Mesendoderm (in vitro differentiated cells): ENCODE data around the gene ANK3.

Source experiments
- DNase-seq: peaks from one replicate; pipeline ENCODE4 v3.0.0; 2013
- H2AK5ac ChIP-seq: 2 replicates; pipeline ENCODE4 v1.6.1; 2013; ENCODE audit warnings: low read length, inconsistent platforms
- H2BK120ac ChIP-seq: 2 replicates; pipeline ENCODE4 v1.6.1; 2013; ENCODE audit warnings: low read depth, mild to moderate bottlenecking, low read length, moderate library complexity, mixed read lengths
- H2BK15ac ChIP-seq: replicated peaks from 2 replicates; pipeline ENCODE4 v1.6.1; 2013; ENCODE audit warnings: low read depth, mild to moderate bottlenecking, moderate library complexity
- H2BK5ac ChIP-seq: 2 replicates; pipeline ENCODE4 v1.6.1; 2013; ENCODE audit warnings: low read length, inconsistent platforms
- H3K18ac ChIP-seq: 2 replicates; pipeline ENCODE4 v1.6.1; 2013; ENCODE audit warnings: mild to moderate bottlenecking, low read length, mixed read lengths
- H3K23ac ChIP-seq: one replicate; pipeline ENCODE4 v1.6.1; 2013; ENCODE audit warnings: low read length
- H3K27ac ChIP-seq: 2 replicates; pipeline ENCODE4 v1.5.1; 2013; ENCODE audit warnings: low read depth, mild to moderate bottlenecking, inconsistent platforms, low read length, moderate library complexity
- H3K27me3 ChIP-seq: 2 replicates; pipeline ENCODE4 v1.6.1; 2013; ENCODE audit warnings: low read length, control low read depth, mild to moderate bottlenecking, inconsistent platforms; ENCODE audit not compliant: insufficient read depth, poor library complexity
- H3K36me3 ChIP-seq: 2 replicates; pipeline ENCODE4 v1.6.1; 2013; ENCODE audit warnings: low read length, inconsistent platforms; ENCODE audit not compliant: control insufficient read depth, insufficient read depth
- H3K4ac ChIP-seq: one replicate; pipeline ENCODE4 v1.6.1; 2013; ENCODE audit warnings: low read depth, mild to moderate bottlenecking, low read length, moderate library complexity
- H3K4me1 ChIP-seq: 2 replicates; pipeline ENCODE4 v1.6.1; 2013; ENCODE audit warnings: low read depth, low read length, inconsistent platforms; ENCODE audit not compliant: control insufficient read depth
- H3K4me2 ChIP-seq: 2 replicates; pipeline ENCODE4 v1.6.1; 2013; ENCODE audit warnings: low read length
- H3K4me3 ChIP-seq: 2 replicates; pipeline ENCODE4 v1.5.1; 2013; ENCODE audit warnings: mild to moderate bottlenecking, low read length
- H3K56ac ChIP-seq: one replicate; pipeline ENCODE4 v1.6.1; 2013; ENCODE audit warnings: low read length
- H3K79me1 ChIP-seq: 2 replicates; pipeline ENCODE4 v1.6.1; 2013; ENCODE audit warnings: low read length, inconsistent platforms
- H3K79me2 ChIP-seq: 2 replicates; pipeline ENCODE4 v1.6.1; 2013; ENCODE audit warnings: mild to moderate bottlenecking, low read length; ENCODE audit not compliant: control insufficient read depth, insufficient read depth
- H3K9ac ChIP-seq: 2 replicates; pipeline ENCODE4 v1.6.1; 2013; ENCODE audit warnings: low read length, inconsistent platforms
- H4K5ac ChIP-seq: one replicate; pipeline ENCODE4 v1.6.1; 2013; ENCODE audit warnings: low read length
- H4K8ac ChIP-seq: one replicate; pipeline ENCODE4 v1.6.1; 2013; ENCODE audit warnings: low read depth, mild to moderate bottlenecking, control low read depth, low read length, moderate library complexity
- WGBS: extraction: QIAGEN DNeasy Blood & Tissue Kit; methylation state at CpG from one replicate; pipeline ENCODE4 v1.1.7; 2013; ENCODE audit warnings: low lambda C conversion rate, missing lambda C conversion rate; ENCODE audit not compliant: insufficient coverage; ENCODE audit errors: extremely low coverage; 5-methylcytosine and 5-hydroxymethylcytosine counted together

The ANK3 gene

DNA sequence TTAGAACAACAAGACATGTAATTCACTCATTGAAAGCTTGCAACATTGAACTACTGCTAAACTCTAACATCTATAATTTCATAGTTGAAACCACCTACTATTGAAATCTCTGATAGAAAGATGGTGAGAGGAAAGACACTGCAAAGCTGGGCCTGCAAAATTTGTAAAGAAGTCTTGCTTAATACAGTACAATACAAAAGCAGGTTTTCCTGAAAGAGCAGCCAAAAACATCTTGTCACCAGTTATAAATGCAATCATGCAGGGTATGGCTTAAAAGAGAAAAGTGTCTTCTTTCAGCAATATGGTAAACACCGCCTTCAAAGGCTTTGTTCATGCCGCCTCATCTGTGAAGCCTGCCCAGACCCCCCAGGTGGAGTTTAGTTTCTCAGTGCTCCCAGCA lies 109.2 kb downstream of the ANK3 start:
- H3K79me2 ChIP-seq, result no peaks in the 10 kb centered on the region
- no CpG with 5 or more reads among the region's 2 CpGs for WGBS
- no peak overlapping the region for H3K4me3 ChIP-seq
- H3K4ac ChIP-seq, result no peak overlapping the region
- no peak overlapping the region for H3K4me2 ChIP-seq
- H3K36me3 ChIP-seq, result no peaks in the 10 kb centered on the region
- H3K27me3 ChIP-seq, result no peaks in the 10 kb centered on the region
- no peak overlapping the region for H4K8ac ChIP-seq
- H4K5ac ChIP-seq, result no peak overlapping the region
- H3K56ac ChIP-seq, result no peak overlapping the region
- DNase-seq, result no peak
- H2BK5ac ChIP-seq, result no peak overlapping the region
- no peak overlapping the region for H3K27ac ChIP-seq
- H2BK15ac ChIP-seq, result no peak overlapping the region
- H3K79me1 ChIP-seq, result no peaks in the 10 kb centered on the region
- H2BK120ac ChIP-seq, result no peak overlapping the region
- H3K23ac ChIP-seq, result no peak overlapping the region
- H3K18ac ChIP-seq, result no peak overlapping the region
- H3K9ac ChIP-seq, result no peak overlapping the region
- H3K4me1 ChIP-seq, result no peaks in the 10 kb centered on the region
- H2AK5ac ChIP-seq, result no peak overlapping the region

DNA sequence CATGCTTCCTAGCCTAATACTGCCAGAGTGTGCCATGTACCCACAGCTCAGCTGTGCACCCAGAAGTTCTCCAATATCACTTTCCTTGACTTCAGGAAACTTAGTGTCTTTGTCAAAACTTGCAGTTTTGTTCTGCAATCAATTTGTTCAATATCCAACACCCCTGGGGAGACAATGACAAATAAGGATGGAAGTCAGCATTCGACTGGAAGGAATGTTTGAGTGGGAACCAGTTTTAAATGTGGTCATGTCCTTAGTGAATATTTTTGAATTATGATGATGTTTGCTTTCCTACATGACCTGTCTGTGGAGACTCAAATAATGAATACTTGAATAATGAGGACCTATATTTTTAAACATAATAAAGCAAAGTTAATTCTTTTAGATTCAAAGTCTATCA lies 112.0 kb downstream of the ANK3 start:
- H2BK5ac ChIP-seq, result no peak overlapping the region
- no peak overlapping the region for H2BK15ac ChIP-seq
- no peak overlapping the region for H2BK120ac ChIP-seq
- DNase-seq, result no peak
- no peak overlapping the region for H3K23ac ChIP-seq
- no peaks in the 10 kb centered on the region for H3K27me3 ChIP-seq
- no peaks in the 10 kb centered on the region for H3K36me3 ChIP-seq
- no peaks in the 10 kb centered on the region for H3K79me1 ChIP-seq
- no peak overlapping the region for H3K56ac ChIP-seq
- no CpG with 5 or more reads among the region's 1 CpG for WGBS
- H4K8ac ChIP-seq, result no peak overlapping the region
- H3K9ac ChIP-seq, result no peak overlapping the region
- no peaks in the 10 kb centered on the region for H3K79me2 ChIP-seq
- H3K4me2 ChIP-seq, result no peak overlapping the region
- no peak overlapping the region for H3K27ac ChIP-seq
- no peak overlapping the region for H3K4me3 ChIP-seq
- no peak overlapping the region for H3K18ac ChIP-seq
- no peak overlapping the region for H4K5ac ChIP-seq
- no peak overlapping the region for H3K4ac ChIP-seq
- H2AK5ac ChIP-seq, result no peak overlapping the region
- no peaks in the 10 kb centered on the region for H3K4me1 ChIP-seq

DNA sequence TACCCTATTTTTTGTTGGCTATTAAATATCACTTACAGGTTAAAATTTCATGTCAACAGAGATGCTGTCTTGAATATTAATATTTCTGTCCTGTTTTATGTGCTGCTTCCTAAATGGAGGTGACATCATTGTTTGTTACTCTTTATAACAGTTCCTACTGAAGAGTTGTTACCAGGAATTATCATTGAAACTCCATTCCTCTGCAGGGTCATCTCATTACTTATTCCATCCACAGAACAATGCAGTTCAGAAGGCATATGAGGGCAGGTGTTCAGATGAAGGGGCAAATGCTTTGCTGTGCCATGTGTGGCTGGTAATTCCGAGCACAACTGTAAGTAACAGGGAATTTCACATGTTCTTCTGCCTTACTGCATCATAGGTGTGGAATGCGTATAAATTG lies 113.4 kb downstream of the ANK3 start:
- DNase-seq, result no peak
- Histone ChIP-seq H3K56ac (no peak overlapping the region), H3K18ac (no peak overlapping the region), H3K27me3 (no peaks in the 10 kb centered on the region), H3K79me1 (no peaks in the 10 kb centered on the region), H4K8ac (no peak overlapping the region), H3K4me2 (no peak overlapping the region), H3K36me3 (no peaks in the 10 kb centered on the region), H2BK120ac (no peak overlapping the region), H4K5ac (no peak overlapping the region), H3K27ac (no peak overlapping the region), H2BK5ac (no peak overlapping the region), H3K4me3 (no peak overlapping the region), H2AK5ac (no peak overlapping the region), H3K4me1 (no peaks in the 10 kb centered on the region), H3K23ac (no peak overlapping the region), H3K79me2 (no peaks in the 10 kb centered on the region), H3K4ac (no peak overlapping the region), H3K9ac (no peak overlapping the region), H2BK15ac (no peak overlapping the region)
- WGBS, result no CpG with 5 or more reads among the region's 2 CpGs

DNA sequence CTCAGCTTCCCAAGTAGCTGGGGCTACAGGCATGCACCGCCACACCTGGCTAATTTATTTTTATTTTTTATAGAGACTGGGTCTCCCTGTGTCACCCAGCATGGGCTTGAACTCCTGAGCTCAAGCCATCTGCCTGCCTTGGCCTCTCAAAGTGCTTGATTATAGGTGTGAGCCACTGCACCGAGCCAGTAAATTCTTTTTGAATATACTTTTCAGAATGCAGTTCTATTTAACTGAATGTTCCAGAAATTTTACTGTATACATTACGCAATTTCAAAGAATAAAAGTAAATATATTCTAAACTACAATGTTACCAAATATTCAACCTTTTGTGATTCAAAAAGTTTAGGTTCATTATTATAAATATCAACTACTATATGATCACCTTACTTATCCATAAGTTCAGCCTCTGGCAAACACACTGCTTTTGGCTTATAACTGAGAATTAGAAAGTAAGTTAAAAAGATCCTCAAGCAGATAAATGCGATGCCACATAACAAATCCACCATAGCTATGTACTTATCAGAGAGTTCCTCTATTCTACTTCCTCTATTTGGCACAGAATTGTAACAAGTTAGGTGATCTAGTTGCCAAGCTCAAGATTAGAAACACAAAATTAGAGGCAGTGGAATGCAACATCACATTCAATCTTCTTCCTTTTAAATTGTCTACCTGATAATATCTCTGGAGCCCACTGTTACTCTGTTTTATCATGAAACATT lies 118.2 kb downstream of the ANK3 start:
- no peak overlapping the region for H3K9ac ChIP-seq
- H2BK5ac ChIP-seq, result no peak overlapping the region
- no peak overlapping the region for H2BK15ac ChIP-seq
- no peak overlapping the region for H3K4ac ChIP-seq
- H2BK120ac ChIP-seq, result no peak overlapping the region
- no peak for DNase-seq
- H3K18ac ChIP-seq, result no peak overlapping the region
- no peak overlapping the region for H3K23ac ChIP-seq
- WGBS, result no CpG with 5 or more reads among the region's 4 CpGs
- H3K56ac ChIP-seq, result no peak overlapping the region
- no peak overlapping the region for H3K4me3 ChIP-seq
- no peaks in the 10 kb centered on the region for H3K79me1 ChIP-seq
- H3K36me3 ChIP-seq, result no peaks in the 10 kb centered on the region
- H3K27me3 ChIP-seq, result no peaks in the 10 kb centered on the region
- no peak overlapping the region for H2AK5ac ChIP-seq
- H4K8ac ChIP-seq, result no peak overlapping the region
- no peak overlapping the region for H3K4me2 ChIP-seq
- H3K4me1 ChIP-seq, result no peaks in the 10 kb centered on the region
- no peak overlapping the region for H4K5ac ChIP-seq
- H3K27ac ChIP-seq, result no peak overlapping the region
- H3K79me2 ChIP-seq, result no peaks in the 10 kb centered on the region

DNA sequence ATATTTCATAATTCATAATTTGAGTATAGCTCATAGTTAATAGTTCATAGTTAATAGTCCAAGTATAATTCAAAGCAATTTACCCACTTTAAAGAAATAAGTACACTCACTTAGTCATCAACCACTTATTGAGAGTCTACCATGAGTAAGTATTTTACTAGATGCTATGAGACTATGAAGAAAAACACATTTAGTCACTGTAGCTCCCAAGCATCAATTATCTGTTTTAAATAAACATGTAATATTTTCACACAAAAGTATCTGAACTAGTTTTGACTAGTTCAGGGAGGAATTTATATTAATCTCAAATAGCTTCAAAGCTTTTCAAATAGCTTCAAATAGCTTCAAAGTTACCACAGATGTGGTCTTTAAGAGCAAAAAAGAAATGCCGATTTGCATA lies 119.2 kb downstream of the ANK3 start:
- Histone ChIP-seq H2BK120ac (no peak overlapping the region), H3K23ac (no peak overlapping the region), H2BK5ac (no peak overlapping the region), H2BK15ac (no peak overlapping the region), H2AK5ac (no peak overlapping the region), H3K36me3 (no peaks in the 10 kb centered on the region), H3K27ac (no peak overlapping the region), H3K27me3 (no peaks in the 10 kb centered on the region), H3K4me1 (no peaks in the 10 kb centered on the region), H3K56ac (no peak overlapping the region), H3K18ac (no peak overlapping the region), H3K4me3 (no peak overlapping the region), H4K5ac (no peak overlapping the region), H4K8ac (no peak overlapping the region), H3K4me2 (no peak overlapping the region), H3K4ac (no peak overlapping the region), H3K79me2 (no peaks in the 10 kb centered on the region), H3K9ac (no peak overlapping the region), H3K79me1 (no peaks in the 10 kb centered on the region)
- no peak for DNase-seq
- WGBS, result no CpG with 5 or more reads among the region's 1 CpG

DNA sequence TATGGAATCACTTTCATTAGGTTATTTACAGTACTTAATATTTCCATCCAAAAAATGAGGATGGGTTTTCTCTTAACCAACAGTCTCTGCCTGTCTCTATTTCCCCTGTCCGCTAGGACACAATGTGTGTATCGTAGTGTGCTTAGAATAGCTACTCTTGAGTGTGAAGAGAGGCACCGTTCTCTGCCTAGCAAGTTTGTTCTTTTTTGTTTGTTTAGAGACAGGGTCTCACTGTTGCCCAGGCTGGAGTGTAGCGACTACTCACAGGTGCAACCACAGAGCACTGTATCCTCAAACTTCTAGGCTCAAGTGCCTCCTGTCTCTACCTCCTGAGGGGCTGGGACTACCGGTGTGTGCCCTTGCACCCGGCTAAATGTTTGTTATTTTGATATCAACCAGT lies 121.9 kb downstream of the ANK3 start:
- H3K4me2 ChIP-seq, result no peak overlapping the region
- H3K4me3 ChIP-seq, result no peak overlapping the region
- H3K9ac ChIP-seq, result no peak overlapping the region
- no peaks in the 10 kb centered on the region for H3K27me3 ChIP-seq
- H3K18ac ChIP-seq, result no peak overlapping the region
- no peaks in the 10 kb centered on the region for H3K79me2 ChIP-seq
- no peak overlapping the region for H2BK5ac ChIP-seq
- no CpG with 5 or more reads among the region's 6 CpGs for WGBS
- H3K79me1 ChIP-seq, result no peaks in the 10 kb centered on the region
- no peak overlapping the region for H4K8ac ChIP-seq
- H3K4me1 ChIP-seq, result no peaks in the 10 kb centered on the region
- no peak overlapping the region for H3K23ac ChIP-seq
- H3K56ac ChIP-seq, result no peak overlapping the region
- no peak for DNase-seq
- no peak overlapping the region for H4K5ac ChIP-seq
- no peak overlapping the region for H2BK15ac ChIP-seq
- H3K27ac ChIP-seq, result no peak overlapping the region
- no peak overlapping the region for H2AK5ac ChIP-seq
- H3K36me3 ChIP-seq, result no peaks in the 10 kb centered on the region
- H2BK120ac ChIP-seq, result no peak overlapping the region
- H3K4ac ChIP-seq, result no peak overlapping the region
